NCI-H187 treated with DMSO at 0.1 percent for 48 hours (cell line): Measurements from ENCODE around the gene ITIH2.
A peak's percentile ranks its signal among the peaks of the same experiment; 100 is the strongest.
"Not testable (repeated sequence)": the region's sequence is repeated elsewhere in the genome, so short reads cannot be mapped to it uniquely, and the experiment has no call there.

Experiments
- DNase-seq: peaks from one replicate; lab custom pipeline; 2025; lab: John Stamatoyannopoulos, UW

ITIH2 gene, protein sequence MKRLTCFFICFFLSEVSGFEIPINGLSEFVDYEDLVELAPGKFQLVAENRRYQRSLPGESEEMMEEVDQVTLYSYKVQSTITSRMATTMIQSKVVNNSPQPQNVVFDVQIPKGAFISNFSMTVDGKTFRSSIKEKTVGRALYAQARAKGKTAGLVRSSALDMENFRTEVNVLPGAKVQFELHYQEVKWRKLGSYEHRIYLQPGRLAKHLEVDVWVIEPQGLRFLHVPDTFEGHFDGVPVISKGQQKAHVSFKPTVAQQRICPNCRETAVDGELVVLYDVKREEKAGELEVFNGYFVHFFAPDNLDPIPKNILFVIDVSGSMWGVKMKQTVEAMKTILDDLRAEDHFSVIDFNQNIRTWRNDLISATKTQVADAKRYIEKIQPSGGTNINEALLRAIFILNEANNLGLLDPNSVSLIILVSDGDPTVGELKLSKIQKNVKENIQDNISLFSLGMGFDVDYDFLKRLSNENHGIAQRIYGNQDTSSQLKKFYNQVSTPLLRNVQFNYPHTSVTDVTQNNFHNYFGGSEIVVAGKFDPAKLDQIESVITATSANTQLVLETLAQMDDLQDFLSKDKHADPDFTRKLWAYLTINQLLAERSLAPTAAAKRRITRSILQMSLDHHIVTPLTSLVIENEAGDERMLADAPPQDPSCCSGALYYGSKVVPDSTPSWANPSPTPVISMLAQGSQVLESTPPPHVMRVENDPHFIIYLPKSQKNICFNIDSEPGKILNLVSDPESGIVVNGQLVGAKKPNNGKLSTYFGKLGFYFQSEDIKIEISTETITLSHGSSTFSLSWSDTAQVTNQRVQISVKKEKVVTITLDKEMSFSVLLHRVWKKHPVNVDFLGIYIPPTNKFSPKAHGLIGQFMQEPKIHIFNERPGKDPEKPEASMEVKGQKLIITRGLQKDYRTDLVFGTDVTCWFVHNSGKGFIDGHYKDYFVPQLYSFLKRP

DNA sequence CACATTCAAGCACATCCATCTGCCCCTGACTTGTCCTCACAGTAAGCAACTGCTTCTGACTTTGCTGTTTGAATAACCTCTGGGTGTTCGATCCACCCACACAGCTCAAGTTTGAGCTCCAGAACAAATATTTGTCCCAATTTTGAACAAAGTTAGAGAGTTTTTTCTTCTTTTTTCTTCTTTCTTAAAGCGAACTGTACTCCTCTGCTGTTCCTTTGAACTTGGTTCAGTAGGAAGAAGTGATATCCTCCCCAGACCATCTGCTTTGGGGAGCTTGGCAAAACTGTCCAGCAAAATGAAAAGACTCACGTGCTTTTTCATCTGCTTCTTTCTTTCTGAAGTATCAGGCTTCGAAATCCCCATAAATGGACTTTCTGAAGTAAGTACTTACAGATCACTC, at the start of gene ITIH2:
Gene ITIH2 (plus strand): TSS at position 177 of the 400 bp plus-strand sequence. CDS start 119 bp downstream, at position 296.
- DNase-seq: no peak

DNA sequence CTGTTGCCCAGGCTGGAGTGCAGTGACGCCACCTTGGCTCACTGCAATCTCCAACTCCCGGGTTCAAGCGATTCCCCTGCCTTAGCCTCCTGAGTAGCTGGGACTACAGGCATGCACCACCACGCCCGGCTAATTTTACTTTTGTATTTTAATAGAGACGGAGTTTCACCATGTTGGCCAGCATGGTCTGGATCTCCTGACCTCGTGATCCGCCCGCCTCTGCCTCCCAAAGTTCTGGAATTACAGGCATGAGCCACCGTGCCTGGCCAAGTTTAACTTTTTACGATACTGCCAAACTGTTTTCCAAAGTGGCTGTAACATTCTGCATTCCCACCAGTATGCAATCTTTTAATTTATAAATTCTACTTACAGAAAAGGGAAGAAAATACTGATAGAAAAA, 46.0 kb upstream of the ITIH2 start:
- not testable (repeated sequence) for DNase-seq

DNA sequence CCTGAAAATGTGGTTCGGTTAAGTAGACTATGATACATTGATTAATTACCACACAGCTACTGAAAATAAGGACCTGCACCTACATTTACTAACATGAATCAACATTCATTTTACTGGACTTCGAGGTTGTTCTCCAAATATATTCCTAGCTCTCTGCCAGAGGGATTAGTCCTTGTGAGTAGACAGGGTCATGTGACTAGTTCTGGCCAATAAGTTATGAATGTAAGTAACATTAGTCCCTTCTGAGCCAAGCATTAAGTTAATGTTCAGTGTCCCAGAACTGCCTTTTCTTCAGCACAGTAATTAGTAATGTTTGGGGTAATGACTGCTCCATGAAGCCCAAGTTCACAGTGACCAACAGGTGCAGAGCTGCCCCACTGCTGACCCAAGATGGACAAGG, 45.6 kb upstream of the ITIH2 start:
- DNase-seq: no peak

DNA sequence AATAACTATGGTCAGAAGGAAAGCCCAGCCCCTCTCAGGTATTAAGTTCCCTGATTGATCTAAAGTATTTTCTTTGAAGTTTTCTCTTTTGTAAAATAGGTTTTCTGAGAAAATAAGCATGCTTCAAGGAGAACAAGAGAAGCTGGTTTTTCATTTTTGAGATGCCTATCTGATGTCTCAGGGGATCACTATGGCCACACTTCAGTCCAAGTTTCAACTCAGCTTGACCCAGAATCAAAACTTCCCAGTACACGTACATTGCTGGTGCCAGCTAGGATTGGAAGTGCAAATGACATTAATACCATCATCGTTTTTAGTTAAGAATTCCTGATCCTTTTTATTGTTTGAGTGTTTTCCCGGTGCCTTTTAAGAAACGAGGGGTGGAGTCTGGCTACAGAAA, 43.6 kb upstream of the ITIH2 start:
- no peak for DNase-seq

DNA sequence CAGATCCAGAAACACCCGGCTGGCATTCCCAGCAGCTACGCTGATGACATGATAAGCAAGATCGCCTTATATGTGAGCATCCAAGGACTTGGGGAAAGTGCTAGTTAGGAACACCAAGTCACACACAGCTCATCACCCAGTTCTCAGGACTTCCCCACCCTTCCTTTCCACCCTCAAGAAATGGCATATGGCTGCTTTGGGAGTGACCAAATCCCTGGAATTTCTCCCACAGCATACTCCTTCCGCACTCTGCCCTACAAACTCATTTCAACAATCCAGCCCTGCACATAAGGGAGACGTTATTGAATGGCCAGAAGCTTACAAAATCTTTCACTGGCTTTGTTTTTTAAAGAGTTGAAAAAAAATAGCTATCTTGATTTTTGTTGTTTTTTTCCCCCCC, 40.6 kb upstream of the ITIH2 start:
- no peak for DNase-seq

DNA sequence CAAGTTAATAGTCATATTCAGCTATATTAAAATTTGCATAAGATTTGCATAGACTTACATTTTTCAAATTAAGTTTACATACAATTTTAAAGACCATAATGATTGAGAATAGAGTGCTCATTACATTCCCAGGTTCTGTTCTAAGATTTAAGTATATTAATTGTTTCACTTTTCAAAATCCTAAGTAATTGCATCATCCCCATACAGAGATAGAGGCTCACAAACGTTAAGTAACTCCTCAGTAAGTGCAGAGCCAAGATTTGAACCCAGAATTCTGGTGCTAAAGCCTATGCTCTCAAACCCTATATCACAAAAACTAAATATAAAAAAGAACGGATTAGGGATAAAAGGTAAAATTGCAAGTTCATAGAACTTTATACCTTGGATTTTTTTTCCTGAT, 38.4 kb upstream of the ITIH2 start:
- no peak for DNase-seq

DNA sequence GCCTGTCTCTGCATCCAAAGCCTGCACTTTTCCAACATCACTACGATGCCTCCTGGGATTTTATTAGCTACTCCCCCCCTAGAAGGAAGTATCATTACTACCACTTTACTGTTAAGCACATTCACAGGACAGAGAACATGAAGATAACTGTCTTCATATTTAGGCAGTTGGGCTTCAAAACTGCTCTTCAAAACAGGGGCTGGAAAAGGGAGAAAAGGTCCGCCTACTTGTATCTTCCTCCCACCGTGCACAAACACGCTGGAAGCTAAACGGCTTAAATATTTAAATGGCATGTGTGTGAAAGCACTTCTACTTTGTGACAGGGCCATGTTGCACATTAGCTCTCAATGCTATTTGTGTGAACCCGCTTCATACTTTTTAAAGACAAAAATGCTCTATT, 37.3 kb upstream of the ITIH2 start:
- DNase-seq: no peak

DNA sequence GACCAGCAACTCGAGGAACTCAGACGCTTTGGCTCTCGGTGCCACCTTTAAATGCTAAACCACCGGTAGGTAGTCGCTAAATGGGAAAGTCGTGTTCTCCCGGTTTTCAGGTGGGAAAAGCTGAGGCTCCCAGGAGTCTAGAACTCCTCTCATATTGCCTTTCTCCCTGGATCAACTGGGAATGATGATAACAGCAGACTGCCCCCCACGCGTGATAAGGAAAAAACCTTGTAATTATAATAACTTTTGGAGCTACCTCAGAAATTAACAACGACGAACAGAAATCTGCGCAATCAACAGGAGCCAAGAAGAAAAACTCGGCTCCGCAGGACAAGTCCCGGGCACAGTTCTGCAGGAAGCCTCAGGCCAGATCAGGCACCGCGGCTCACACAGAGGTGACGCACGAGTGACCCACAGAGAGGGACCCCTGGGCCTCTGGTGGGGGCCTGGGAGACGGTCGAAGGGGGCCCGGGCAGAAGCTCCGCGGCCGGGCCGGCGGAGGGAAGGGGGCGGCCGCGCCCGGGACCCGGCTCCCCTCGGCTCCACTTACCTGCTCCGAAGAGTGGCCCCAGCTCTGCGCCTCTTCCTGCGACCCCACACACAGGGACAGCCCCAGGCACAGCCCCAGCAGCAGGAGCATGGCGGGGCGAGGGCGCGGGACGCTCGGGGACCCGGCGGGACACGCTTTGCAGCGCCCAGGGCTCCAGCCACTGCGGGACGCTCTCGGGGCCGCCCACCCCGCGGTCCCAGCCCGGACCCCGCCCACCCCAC, 36.7 kb upstream of the ITIH2 start, which contains the start of gene ITIH5:
Gene ITIH5 (minus strand): TSS at position 714 of the 771 bp plus-strand sequence. CDS start 74 bp downstream, at position 640.
- DNase-seq: no peak

DNA sequence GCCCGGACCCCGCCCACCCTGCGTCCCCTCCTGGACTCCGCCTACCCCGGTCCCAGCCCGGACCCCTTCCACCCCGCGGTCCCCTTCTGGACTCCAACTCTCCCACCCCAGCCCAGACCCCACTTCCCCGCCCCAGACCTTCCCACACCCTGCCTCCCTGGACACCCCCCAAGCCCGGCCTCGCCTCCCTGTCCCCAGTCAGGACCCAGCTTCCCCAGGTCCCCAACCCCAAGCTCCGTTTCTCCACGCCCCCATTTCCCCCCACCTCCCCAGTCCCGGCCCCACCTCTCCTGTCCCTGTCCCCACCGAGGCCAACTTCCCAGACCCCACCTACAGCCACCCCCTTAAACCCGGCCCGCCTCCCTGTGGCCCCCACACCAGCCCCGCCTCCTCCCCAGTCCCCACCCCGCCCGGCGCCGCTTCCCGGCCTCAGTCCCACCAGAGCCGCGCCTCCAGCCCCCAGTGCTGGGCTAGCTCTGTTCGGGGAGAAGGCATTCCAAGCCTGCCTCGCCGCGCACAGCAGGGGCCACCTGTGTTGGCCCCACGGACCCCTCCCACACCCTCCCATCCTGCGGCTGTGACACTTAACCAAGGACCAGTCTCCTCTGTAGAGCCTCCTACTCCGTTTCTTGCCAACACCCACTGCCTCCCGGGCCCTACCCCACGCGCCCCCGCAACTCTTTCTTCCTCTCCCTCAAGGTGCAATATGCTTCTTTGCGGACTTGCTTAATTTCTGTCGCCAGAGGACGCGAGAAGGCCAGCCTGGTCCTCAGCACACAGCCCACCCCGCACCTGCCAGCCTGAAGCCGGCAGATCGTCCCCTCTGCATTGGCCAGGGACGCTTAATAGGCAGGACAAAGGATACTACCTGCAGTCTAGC, 35.6 kb upstream of the ITIH2 start:
- no peak for DNase-seq

DNA sequence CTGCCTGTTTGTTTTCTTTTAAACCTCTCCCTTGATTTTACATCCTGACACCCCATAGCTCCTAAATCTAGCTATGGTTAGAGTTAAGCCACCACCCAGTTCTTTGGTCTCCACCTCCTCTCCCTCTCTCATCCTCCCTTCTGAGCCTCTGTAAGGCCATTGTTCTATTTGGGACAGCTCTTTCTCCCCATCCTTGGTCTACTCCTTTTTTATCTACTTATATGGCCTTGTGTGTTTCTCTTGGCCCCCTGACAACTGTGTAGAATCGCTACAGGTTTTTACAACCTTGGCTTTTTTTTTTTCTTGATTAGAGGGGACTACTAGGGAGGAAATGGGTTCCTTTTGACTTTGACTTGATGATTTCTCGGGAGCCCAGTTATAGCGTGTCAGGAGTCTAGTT, 33.0 kb upstream of the ITIH2 start:
- no peak for DNase-seq

DNA sequence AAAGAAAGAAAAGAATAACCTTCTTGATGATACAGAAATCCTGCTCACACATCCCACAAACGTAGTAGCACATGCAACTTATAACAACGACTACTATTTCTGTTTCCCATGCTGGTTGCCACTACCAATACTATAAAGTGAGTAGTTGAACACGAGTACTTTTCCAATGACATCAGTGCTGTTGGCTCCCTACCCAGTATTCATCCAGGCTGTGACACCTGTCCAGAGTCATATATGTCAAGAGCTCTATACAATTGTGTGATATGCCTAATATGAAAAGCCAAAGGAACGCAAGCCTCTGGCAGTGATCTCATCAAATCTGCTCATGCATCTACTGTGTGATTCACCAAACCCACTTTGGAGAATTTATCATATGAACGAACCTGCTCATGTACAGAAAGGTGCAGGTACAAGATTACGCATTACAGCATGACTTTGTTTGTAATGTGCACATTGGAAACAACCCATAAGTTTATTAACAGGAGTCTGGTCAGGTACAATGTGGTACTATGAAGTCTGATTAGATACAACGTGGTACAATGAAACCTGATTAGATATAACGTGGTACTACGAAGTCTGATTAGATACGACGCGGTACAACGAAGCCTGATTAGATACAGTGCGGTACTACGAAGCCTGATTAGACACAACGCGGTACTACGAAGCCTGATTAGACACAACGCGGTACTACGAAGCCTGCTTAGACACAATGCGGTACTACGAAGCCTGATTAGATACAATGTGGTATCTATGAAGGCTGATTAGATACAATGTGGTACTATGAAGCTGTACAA, 30.6 kb upstream of the ITIH2 start:
- DNase-seq: no peak

DNA sequence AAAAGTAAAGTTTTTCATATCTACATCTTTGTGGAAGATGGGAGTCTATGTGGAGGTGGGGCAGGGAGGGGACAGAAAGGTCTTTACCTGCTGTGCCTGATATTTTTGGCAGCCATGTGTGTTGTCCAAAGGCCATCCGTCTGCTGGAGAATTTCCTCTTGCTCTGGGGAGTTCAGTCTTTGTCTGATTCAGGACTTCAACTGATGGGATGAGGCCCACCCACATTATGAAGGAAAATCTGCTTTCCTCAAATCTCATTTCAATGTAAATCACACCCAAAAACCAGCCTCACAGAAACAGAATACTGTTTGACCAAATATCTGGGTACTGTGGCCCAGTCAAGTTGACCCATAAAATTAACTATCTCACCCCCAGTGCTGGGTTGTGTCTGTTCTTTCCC, 23.9 kb upstream of the ITIH2 start:
- no peak for DNase-seq

DNA sequence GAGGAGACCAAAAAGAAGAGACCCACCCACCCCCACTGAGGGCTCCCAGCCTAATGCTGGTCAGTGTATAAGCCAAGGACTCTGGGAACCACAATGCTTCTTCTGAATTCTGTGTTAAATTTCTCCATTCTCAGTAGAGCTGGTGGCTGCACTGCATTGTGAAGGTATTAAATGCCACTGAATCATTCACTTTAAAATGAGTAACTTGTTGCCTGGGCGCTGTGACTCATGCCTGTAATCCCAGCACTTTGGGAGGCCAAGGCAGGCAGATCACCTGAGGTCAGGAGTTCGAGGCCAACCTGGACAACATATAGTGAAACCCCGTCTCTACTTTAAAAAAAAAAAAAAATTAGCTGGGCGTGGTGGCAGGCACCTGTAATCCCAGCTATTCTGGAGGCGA, 23.0 kb upstream of the ITIH2 start:
- DNase-seq: not testable (repeated sequence)

DNA sequence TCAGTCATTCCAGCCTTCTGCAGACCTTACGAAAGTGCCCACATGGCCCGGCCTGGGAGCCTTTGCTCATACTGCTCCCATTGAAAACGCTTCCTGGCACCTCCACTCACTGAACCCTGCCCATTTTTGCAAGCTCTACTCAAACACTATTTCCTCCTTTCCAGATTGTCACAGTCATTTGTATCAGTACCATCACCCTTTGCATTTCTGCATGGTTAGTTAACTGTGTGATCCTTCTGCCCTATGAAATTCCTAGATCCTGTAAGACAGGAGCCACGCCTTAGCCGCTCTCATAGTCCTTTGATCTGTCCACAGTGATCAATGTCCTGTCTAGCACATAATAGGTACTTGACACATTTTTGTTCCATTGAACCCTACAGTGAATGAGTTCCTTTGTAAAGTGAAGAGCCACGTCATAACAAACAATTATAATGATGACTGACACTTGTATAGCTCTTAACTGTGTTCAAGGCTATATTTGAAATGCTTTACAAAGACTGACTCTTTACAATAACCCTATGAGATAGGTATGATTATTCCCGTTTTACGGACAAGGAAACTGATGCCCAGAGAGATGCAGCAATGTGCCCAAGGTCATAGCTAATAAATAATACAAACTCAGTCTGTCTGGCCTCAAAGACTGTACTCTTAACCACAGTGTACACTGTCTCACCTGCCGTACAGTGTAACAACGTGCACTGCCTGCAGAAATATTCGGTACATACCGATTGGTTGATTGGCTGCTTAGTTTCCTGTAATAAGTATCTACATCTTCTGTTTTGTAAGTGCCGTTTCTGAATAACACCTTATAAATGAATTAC, 16.6 kb upstream of the ITIH2 start:
- peak; percentile 3 for DNase-seq

DNA sequence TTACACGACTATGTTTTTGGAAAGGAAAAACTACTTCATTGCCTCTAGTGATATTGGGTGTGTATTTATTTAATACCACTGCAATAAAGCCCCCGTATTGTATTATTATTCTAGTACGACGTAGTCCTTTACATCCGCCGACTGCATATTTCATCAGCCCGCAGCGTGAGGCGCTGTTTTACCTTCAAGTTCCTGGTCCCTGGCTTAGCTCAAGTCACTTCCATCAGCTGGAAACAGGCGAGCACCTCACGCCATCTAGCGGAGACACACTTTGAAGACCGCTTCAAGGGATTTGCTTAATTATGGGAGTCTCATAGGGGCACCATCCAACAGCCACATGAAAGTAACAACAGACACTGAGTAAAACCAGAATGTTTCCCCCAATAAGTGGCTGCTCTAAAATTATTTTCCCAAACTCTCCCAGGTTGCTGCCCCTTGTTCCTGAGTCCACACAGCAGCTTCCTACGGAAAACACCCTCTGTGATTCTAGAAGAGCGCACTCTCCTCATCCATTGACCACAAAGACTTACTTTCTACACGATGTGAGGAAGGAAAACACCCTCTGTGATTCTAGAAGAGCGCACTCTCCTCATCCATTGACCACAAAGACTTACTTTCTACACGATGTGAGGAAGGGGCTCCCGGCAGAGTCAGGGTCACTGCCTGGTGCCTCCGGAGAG, 15.7 kb upstream of the ITIH2 start:
- peak; percentile 24 for DNase-seq

DNA sequence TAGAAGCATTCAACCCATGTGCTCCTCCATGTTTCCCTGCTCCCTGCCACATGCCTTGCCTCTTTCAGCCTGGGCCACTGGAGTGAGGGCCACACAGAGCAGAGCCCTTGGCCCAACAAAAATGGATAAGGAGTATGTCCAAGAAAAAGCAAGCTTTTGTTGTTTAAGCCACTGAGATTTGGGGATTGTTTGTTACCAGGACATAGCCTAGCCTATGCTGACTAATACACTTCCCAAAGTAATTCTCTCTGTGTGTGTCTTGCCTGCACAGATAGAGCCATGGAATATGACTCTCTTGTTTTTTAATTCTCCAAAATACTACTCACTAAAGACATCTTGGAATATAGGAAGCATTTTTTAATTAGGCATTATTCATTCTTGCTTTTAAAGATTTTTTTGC, 13.5 kb upstream of the ITIH2 start:
- DNase-seq: no peak

DNA sequence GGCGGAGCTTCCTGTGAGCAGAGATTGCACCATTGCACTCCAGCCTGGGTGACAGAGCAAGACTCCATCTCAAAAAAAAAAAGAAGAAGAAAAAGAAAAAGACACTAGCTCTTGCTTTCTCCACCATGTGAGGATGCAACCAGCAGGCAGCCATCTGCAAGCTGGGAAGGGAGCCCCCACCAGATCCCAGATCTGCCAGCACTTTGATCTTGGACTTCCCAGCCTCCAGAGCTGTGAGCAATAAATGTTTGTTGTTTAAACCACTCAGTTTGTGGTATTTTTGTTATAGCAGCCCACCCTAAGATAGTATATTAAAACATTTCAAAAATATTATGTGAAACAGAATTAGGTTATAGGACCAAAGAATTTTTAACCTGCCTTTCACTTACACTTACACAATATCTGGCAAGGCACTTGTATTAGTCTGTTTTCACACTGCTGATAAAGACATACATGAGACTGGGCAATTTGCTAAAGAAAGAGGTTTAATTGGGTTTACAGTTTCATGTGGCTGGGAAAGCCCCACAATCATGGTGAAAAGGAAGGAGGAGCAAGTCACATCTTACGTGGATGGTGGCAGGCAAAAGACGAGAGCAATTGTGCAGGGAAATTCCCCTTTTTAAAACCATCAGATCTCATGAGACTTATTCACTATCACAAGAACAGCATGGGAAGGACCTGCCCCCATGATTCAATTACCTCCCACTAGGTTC, 12.1 kb upstream of the ITIH2 start:
- not testable (repeated sequence) for DNase-seq

DNA sequence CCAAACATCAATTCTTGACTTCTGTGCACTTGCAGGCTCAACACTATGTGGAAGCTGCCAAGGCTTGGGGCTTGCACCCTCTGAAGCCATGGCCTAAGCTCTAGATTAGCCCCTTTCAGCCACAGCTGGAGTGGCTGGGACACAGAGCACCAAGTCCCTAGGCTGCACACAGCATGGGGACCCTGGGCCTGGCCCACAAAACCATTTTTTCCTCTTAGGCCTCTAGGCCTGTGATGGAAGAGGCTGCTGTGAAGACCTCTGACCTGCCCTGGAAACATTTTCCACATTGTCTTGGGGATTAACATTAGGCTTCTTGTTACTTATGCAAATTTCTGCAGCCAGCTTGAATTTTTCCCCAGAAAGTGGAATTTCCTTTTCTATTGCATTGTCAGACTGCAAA, 10.7 kb upstream of the ITIH2 start:
- DNase-seq: not testable (repeated sequence)
